Gastrocnemius medialis (tissue), 4 donors: Measurements from ENCODE around the gene PP2D1.

Source experiments
- CTCF ChIP-seq, 5 experiments: fragments of 450-650 bp in 3 of 5; fragments of 200-600 bp in 2 of 5; sonication (generic) in 2 of 5; IDR thresholded peaks in 4 of 5; conservative IDR thresholded peaks in 1 of 5; 1 replicate in 4 of 5; 2 replicates in 1 of 5; pipeline ENCODE4 v1.5.1; 2016 to 2019; ENCODE audit warnings: antibody characterized with exemption in 5 of 5, mild to moderate bottlenecking in 3 of 5, moderate library complexity in 3 of 5
- POLR2A ChIP-seq, 2 donors: fragments of 450-650 bp; IDR thresholded peaks; one replicate each; pipeline ENCODE4 v1.6.1; 2017; ENCODE audit warnings: antibody characterized with exemption in 2 of 2, mild to moderate bottlenecking in 2 of 2, moderate library complexity in 2 of 2

GRCh38 chr3:19994796-19995195 lies 17.3 kb downstream of the PP2D1 start:
- TF ChIP-seq CTCF (IDR thresholded peaks at IDR 0.05 in 4 of 5, conservative IDR thresholded peaks at IDR 0.05 in 1 of 5) (no peak), POLR2A (IDR thresholded peaks at IDR 0.05) (no peak)
